OCI-LY1 (cell line): Measurements from ENCODE around the gene TMTC4.

ENCODE experiments used
- H2AFZ ChIP-seq: fragments of 200-600 bp; sonication (generic), shearing (Covaris generic); 2 replicates; pipeline ENCODE4 v1.6.0; 2014; ENCODE audit warnings: antibody characterized with exemption, mild to moderate bottlenecking, low read length
- H3F3A ChIP-seq: fragments of 200-600 bp; sonication (generic), shearing (Covaris generic); 2 replicates; pipeline ENCODE4 v1.6.0; 2014; ENCODE audit warnings: mild to moderate bottlenecking, antibody characterized with exemption, low read length, moderate library complexity; ENCODE audit not compliant: insufficient read depth
- H3K27ac ChIP-seq: fragments of 200-600 bp; sonication (generic); 2 replicates; pipeline ENCODE4 v1.5.1; 2014; ENCODE audit warnings: low read length, mixed run types, mild to moderate bottlenecking, low read depth; ENCODE audit not compliant: poor library complexity, severe bottlenecking
- H3K27me3 ChIP-seq: fragments of 200-600 bp; sonication (generic); 2 replicates; pipeline ENCODE4 v1.6.0; 2014; ENCODE audit warnings: antibody characterized with exemption, mild to moderate bottlenecking, low read length, moderate library complexity; ENCODE audit not compliant: insufficient read depth
- H3K36me3 ChIP-seq: fragments of 200-600 bp; sonication (generic); 2 replicates; pipeline ENCODE4 v1.6.1; 2014; ENCODE audit warnings: mild to moderate bottlenecking, antibody characterized with exemption, low read length, moderate library complexity, mixed read lengths; ENCODE audit not compliant: insufficient read depth
- H3K4me1 ChIP-seq: fragments of 200-600 bp; sonication (generic); 2 replicates; pipeline ENCODE4 v1.5.1; 2014; ENCODE audit warnings: mild to moderate bottlenecking, low read length, moderate library complexity; ENCODE audit not compliant: insufficient read depth, severe bottlenecking
- H3K4me2 ChIP-seq: fragments of 200-600 bp; sonication (generic), shearing (Covaris generic); 2 replicates; pipeline ENCODE4 v1.6.1; 2014; ENCODE audit warnings: low read length
- H3K4me3 ChIP-seq: fragments of 200-600 bp; sonication (generic); 2 replicates; pipeline ENCODE4 v1.5.1; 2014; ENCODE audit warnings: low read length, low read depth, mild to moderate bottlenecking, mixed read lengths; ENCODE audit not compliant: poor library complexity, severe bottlenecking
- H3K79me2 ChIP-seq: fragments of 200-600 bp; shearing (Covaris generic); 2 replicates; pipeline ENCODE4 v1.6.1; 2016; ENCODE audit warnings: mixed run types, low read length, mixed read lengths; ENCODE audit not compliant: insufficient read depth
- H3K9ac ChIP-seq: fragments of 200-600 bp; sonication (generic), shearing (Covaris generic); 2 replicates; pipeline ENCODE4 v1.6.1; 2014; ENCODE audit warnings: mild to moderate bottlenecking, low read length, mixed read lengths
- H3K9me2 ChIP-seq: fragments of 200-600 bp; sonication (generic), shearing (Covaris generic); 2 replicates; pipeline ENCODE4 v1.6.1; 2014; ENCODE audit warnings: low read depth, mild to moderate bottlenecking, low read length, mixed read lengths
- H3K9me3 ChIP-seq: fragments of 200-600 bp; shearing (Covaris generic); 2 replicates; pipeline ENCODE4 v1.6.1; 2014; ENCODE audit warnings: low read length, mixed read lengths
- H4K20me1 ChIP-seq: fragments of 200-600 bp; sonication (generic), shearing (Covaris generic); 2 replicates; pipeline ENCODE4 v1.6.0; 2016; ENCODE audit warnings: mild to moderate bottlenecking, low read length; ENCODE audit not compliant: insufficient read depth
- CTCF ChIP-seq: fragments of 200-600 bp; sonication (generic), shearing (Covaris generic); IDR thresholded peaks from 2 replicates; pipeline ENCODE4 v1.5.1; 2017; ENCODE audit warnings: mild to moderate bottlenecking, antibody characterized with exemption, low read length, moderate library complexity, mixed read lengths
- EZH2 ChIP-seq: fragments of 200-600 bp; sonication (generic), shearing (Covaris generic); IDR thresholded peaks from 2 replicates; pipeline ENCODE4 v1.8.0; 2017; ENCODE audit warnings: borderline replicate concordance, mixed run types, mild to moderate bottlenecking, antibody characterized with exemption, low read length, moderate library complexity, mixed read lengths

Gene TMTC4

DNA sequence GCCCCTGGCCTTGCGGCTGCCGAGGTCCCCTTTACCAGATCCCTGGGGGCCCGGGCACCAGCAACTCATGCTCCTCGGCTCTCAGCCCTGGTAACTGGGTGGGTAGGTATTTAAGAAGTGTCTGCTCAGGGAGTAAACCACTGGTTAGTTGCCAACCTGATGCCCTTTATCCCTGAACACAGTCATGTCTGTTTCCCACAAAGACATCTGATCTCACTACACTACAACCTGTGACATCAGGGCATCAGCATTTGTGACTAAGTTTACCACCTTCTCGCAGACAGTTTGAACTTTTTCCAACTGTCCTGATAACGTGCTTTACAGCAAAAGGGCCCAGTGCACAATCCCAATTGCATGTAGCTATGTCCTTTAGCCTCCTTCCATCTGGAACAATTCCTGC is 108.1 kb downstream of the TMTC4 start:
- H3F3A ChIP-seq: no peaks in the 10 kb centered on the region
- no peaks in the 10 kb centered on the region for H3K9me3 ChIP-seq
- no peak overlapping the region for H3K27ac ChIP-seq
- H3K36me3 ChIP-seq: no peaks in the 10 kb centered on the region
- H3K4me3 ChIP-seq: no peak overlapping the region
- no peak overlapping the region for H3K9ac ChIP-seq
- no peaks in the 10 kb centered on the region for H3K4me1 ChIP-seq
- H3K27me3 ChIP-seq: peaks cover 4% of the 10 kb centered on the region; the same call in 1 of the 2 replicates
- H3K9me2 ChIP-seq: no peaks in the 10 kb centered on the region
- TF ChIP-seq CTCF (no peak), EZH2 (no peak)
- H4K20me1 ChIP-seq: no peaks in the 10 kb centered on the region
- H3K79me2 ChIP-seq: no peaks in the 10 kb centered on the region
- H3K4me2 ChIP-seq: no peak overlapping the region
- H2AFZ ChIP-seq: no peak overlapping the region

DNA sequence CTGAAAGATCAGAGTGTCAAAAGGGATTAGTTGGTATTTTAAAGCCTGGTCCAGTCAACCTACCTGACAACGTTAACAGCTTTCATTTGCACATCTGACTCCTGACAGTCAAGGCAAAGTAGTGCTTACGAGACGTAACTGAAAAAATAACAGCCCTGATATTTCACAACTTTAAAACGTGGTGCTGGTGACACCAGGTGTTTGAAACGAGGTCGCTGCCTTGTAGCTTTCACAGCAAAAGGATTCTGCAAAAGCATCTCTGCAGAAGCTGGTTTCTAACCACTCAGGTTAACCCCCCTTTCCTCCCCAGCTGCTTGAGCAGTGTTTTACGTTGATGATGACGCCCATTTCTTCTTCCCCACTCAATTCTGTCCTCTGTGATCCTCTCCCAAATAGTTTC is 109.3 kb downstream of the TMTC4 start:
- no peak for TF ChIP-seq CTCF
- TF ChIP-seq EZH2: no peak
- Histone ChIP-seq H3K9ac (no peak overlapping the region), H3F3A (no peaks in the 10 kb centered on the region), H3K27ac (no peak overlapping the region), H3K9me2 (no peaks in the 10 kb centered on the region), H4K20me1 (no peaks in the 10 kb centered on the region), H3K9me3 (no peaks in the 10 kb centered on the region), H3K27me3 (peaks cover 4% of the 10 kb centered on the region; the same call in 1 of the 2 replicates), H3K4me1 (no peaks in the 10 kb centered on the region), H3K4me2 (no peak overlapping the region), H2AFZ (no peak overlapping the region), H3K4me3 (no peak overlapping the region), H3K36me3 (no peaks in the 10 kb centered on the region), H3K79me2 (no peaks in the 10 kb centered on the region)

GRCh38 chr13:100564444-100565223 is 110.0 kb downstream of the TMTC4 start:
- Histone ChIP-seq H3K27ac (no peak overlapping the region), H3K9me3 (no peaks in the 10 kb centered on the region), H3K79me2 (no peaks in the 10 kb centered on the region), H3K4me3 (no peak overlapping the region), H3F3A (no peaks in the 10 kb centered on the region), H3K4me1 (no peaks in the 10 kb centered on the region), H4K20me1 (no peaks in the 10 kb centered on the region), H3K4me2 (no peak overlapping the region), H3K27me3 (peaks cover 4% of the 10 kb centered on the region; the same call in 1 of the 2 replicates), H3K36me3 (no peaks in the 10 kb centered on the region), H3K9ac (no peak overlapping the region), H3K9me2 (no peaks in the 10 kb centered on the region), H2AFZ (no peak overlapping the region)
- TF ChIP-seq CTCF: no peak
- no peak for TF ChIP-seq EZH2
